Measurements from ENCODE around the gene TMPRSS13.
"Not testable (repeated sequence)": the region's sequence is repeated elsewhere in the genome, so short reads cannot be mapped to it uniquely, and the experiment has no call there.

TMPRSS13 gene

DNA sequence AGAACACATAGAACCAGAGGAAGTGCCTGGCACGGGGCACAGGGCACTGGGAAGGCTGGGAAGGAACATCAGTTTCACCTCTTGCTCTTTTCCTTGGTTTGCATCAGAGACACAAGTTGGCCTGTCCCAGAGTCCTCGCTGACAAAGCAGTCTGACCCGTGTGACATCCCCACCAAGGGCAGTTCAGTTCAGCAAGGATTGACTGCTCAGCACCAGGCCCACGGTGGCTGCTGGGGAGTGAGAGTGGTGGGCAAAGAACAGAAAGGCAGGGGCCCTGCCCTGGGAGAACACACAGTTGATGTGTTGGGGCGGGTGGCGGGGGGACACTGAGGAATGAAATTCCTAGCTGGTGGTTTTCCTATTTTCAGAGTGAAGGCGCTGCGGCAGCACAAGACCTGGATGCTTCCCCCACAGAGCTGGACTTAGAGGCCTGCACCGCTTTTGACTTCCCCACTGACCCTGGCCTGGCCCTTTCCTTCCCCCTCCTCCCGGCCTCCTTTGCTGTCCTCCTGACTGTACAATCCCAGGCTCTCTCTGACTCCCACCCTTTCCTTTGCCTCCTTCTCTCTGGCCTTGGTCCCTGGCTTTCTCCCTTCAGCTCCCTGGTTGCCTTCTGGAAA lies 2.2 kb upstream of the TMPRSS13 start:
- Histone ChIP-seq H3K9ac (ENCODE audit: low read depth in 1 of 2, low read length in 2 of 2) (no peak overlapping the region), H3K27me3 (ENCODE audit: control insufficient read depth in 1 of 2, insufficient read depth in 2 of 2, low read length in 2 of 2) (no peaks in the 10 kb centered on the region), H3K4me3 (ENCODE audit: low read depth in 1 of 2, low read length in 2 of 2) (no peak overlapping the region), H3K36me3 (ENCODE audit: control insufficient read depth in 1 of 2, insufficient read depth in 2 of 2, low read length in 2 of 2) (no peaks in the 10 kb centered on the region), H3K9me3 (ENCODE audit: control insufficient read depth in 1 of 2, low read length in 2 of 2) (no peaks in the 10 kb centered on the region), H3K27ac (ENCODE audit: low read depth, low read length) (no peak overlapping the region), H3K4me1 (ENCODE audit: control insufficient read depth in 1 of 2, insufficient read depth in 2 of 2, low read length in 2 of 2) (peaks cover 6 to 8% of the 10 kb centered on the region in 2 donors)

DNA sequence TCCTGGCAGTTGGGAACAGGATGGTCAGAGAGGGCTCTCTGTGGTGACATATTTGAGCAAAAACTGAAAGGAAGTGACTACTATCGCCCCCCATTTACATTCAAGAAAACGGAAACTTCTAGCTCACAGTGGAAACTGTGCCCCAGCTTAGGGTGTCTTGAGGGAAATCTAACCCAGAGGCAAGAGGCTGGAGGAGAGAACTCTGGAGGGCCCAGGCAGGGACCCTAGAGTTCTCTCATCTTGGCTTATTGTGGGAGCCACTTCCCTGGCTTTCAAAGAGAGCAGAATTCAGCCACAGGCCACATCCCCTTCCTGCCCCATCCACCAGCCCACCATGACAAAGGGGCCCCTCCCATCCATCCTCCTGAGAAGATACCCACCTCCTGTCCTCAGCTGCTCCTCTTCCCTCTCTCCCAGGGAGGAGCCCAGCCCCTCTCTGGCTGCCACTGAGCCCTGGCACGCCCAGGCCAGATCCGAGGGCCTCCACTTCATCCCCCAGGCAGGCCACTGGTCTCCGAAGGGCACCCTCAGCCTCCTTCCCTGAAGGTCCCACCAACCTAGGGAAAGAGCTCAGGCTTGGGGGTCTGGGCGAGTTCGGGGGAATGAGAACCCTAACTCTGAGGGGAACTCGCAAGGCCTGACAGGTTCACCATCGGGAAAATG lies 1.6 kb upstream of the TMPRSS13 start:
- Histone ChIP-seq H3K27me3 (ENCODE audit: control insufficient read depth in 1 of 2, insufficient read depth in 2 of 2, low read length in 2 of 2) (no peaks in the 10 kb centered on the region), H3K36me3 (ENCODE audit: control insufficient read depth in 1 of 2, insufficient read depth in 2 of 2, low read length in 2 of 2) (no peaks in the 10 kb centered on the region), H3K27ac (ENCODE audit: low read depth, low read length) (no peak overlapping the region), H3K9ac (ENCODE audit: low read depth in 1 of 2, low read length in 2 of 2) (no peak overlapping the region), H3K4me1 (ENCODE audit: control insufficient read depth in 1 of 2, insufficient read depth in 2 of 2, low read length in 2 of 2) (peaks cover 6 to 8% of the 10 kb centered on the region in 2 donors), H3K9me3 (ENCODE audit: control insufficient read depth in 1 of 2, low read length in 2 of 2) (no peaks in the 10 kb centered on the region), H3K4me3 (ENCODE audit: low read depth in 1 of 2, low read length in 2 of 2) (no peak overlapping the region)

DNA sequence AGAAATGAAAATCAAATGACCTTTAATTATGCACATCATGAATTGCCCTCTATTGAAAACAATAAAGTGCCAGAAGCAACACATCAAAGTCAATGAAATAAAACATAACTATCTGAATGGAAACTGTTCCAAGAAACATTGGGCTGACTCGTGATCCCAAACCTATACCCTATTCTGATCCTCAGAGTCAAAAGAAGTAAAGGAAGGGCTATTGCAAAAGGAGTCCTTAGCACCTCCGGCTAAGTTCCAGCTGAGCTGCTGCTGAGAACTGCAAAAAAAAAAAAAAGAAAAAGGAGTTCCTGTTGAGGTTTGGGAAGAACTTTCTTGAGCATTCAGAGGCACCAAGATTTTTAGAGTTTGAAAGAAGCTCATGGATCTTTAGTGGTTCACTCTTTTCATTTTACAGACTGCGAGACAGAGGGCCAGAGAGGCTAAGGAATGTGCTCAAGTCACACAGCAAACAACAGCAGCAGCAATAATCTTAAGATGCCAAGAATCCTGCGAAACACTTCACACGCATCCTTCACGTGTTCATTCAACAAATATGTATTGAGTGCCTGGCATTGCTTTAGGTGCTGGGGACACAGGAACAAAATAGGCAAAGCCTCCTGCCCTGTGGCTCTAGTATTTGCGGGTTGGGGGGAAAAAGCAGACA lies 841 bp upstream of the TMPRSS13 start:
- Histone ChIP-seq H3K27me3 (ENCODE audit: control insufficient read depth in 1 of 2, insufficient read depth in 2 of 2, low read length in 2 of 2) (no peaks in the 10 kb centered on the region), H3K9ac (ENCODE audit: low read depth in 1 of 2, low read length in 2 of 2) (no peak overlapping the region), H3K9me3 (ENCODE audit: control insufficient read depth in 1 of 2, low read length in 2 of 2) (no peaks in the 10 kb centered on the region), H3K27ac (ENCODE audit: low read depth, low read length) (no peak overlapping the region), H3K4me3 (ENCODE audit: low read depth in 1 of 2, low read length in 2 of 2) (no peak overlapping the region), H3K36me3 (ENCODE audit: control insufficient read depth in 1 of 2, insufficient read depth in 2 of 2, low read length in 2 of 2) (no peaks in the 10 kb centered on the region), H3K4me1 (ENCODE audit: control insufficient read depth in 1 of 2, insufficient read depth in 2 of 2, low read length in 2 of 2) (peaks cover 6 to 8% of the 10 kb centered on the region in 2 donors)

DNA sequence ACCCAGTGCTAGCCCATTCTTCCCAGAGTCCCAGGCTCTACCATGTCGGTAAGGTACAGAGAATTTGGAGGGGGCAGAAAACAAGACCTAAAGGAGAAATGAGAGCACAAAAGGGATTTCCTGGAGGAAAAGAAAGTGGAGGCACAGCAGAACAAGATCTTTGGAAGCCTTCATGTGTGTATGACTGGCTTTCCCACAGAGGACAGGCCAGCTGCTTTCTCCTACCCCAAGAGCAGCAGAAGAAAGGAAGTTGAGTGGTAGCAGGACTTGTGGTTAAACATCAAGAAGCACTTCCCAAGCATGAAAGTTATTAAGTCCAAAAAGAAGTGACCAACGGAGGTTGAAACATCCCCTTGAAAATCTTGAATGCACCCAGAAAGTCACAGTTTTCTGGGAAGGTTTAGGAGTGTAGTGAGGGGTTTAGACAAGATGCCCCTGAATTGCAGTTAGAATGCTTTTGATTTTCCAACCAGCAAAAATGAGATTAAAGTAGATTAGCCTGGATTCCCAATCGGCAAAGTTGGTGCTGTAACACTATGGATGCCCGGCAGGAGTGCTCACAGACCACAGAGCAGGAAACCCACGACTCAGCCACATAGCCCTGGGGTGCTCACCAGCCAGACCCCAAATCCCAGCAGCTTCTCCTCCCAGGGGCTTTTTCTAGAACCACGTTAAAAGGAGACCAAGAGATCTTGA lies 608 bp downstream of the TMPRSS13 start:
- Histone ChIP-seq H3K27ac (ENCODE audit: low read depth, low read length) (no peak overlapping the region), H3K4me3 (ENCODE audit: low read depth in 1 of 2, low read length in 2 of 2) (no peak overlapping the region)

DNA sequence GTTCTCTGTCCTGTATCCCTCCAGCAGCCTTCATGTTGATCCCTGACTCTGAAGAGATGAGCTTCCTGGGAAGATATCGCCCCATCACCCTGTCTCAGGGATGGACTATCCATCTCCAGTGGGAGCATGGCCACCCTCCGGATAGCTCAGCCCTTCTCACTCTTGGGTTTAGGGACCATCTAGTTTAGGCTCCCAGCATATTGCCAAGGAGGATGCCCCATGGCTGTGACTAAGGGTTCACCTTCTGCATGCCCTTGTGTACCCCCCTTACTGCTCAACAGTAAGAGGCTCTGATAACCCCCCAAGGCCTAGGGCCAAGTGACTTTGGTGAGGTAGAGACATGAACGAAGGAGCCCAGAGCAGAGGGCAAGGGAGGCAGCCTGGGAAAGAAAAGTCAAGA lies 1.3 kb downstream of the TMPRSS13 start:
- Histone ChIP-seq H3K36me3 (ENCODE audit: control insufficient read depth in 1 of 2, insufficient read depth in 2 of 2, low read length in 2 of 2) (no peaks in the 10 kb centered on the region), H3K27me3 (ENCODE audit: control insufficient read depth in 1 of 2, insufficient read depth in 2 of 2, low read length in 2 of 2) (no peaks in the 10 kb centered on the region), H3K4me3 (ENCODE audit: low read depth in 1 of 2, low read length in 2 of 2) (no peak overlapping the region), H3K27ac (ENCODE audit: low read depth, low read length) (no peak overlapping the region), H3K4me1 (ENCODE audit: control insufficient read depth in 1 of 2, insufficient read depth in 2 of 2, low read length in 2 of 2) (peaks cover 6 to 8% of the 10 kb centered on the region in 2 donors), H3K9ac (ENCODE audit: low read depth in 1 of 2, low read length in 2 of 2) (no peak overlapping the region), H3K9me3 (ENCODE audit: control insufficient read depth in 1 of 2, low read length in 2 of 2) (no peaks in the 10 kb centered on the region)

More for the DNA sequence above, 608 bp downstream of the TMPRSS13 start:
- peaks cover 6 to 8% of the 10 kb centered on the region in 2 donors for H3K4me1 ChIP-seq (ENCODE audit: control insufficient read depth in 1 of 2, insufficient read depth in 2 of 2, low read length in 2 of 2)
- no peak overlapping the region for H3K9ac ChIP-seq (ENCODE audit: low read depth in 1 of 2, low read length in 2 of 2)
- H3K36me3 ChIP-seq (ENCODE audit: control insufficient read depth in 1 of 2, insufficient read depth in 2 of 2, low read length in 2 of 2): no peaks in the 10 kb centered on the region
- H3K27me3 ChIP-seq (ENCODE audit: control insufficient read depth in 1 of 2, insufficient read depth in 2 of 2, low read length in 2 of 2): no peaks in the 10 kb centered on the region
- H3K9me3 ChIP-seq (ENCODE audit: control insufficient read depth in 1 of 2, low read length in 2 of 2): no peaks in the 10 kb centered on the region

DNA sequence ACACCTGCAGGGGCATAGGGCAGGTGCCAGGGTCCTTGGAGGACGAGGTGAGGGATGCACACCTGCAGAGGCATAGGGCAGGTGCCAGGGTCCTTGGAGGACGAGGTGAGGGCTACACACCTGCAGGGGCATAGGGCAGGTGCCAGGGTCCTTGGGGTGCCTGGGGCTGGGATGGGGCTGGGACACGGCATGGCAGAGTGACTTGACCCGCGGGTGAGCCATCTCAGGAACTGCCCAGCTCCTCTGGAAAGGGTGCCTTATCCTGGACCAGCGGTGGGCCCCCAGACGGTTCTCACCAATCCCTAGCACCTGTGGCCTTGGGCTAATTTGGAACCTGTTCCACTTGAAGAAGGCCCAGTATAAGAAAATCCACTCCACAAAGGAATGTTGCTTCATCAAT lies 3.0 kb downstream of the TMPRSS13 start:
- not testable (repeated sequence) for H3K4me1 ChIP-seq (ENCODE audit: control insufficient read depth in 1 of 2, insufficient read depth in 2 of 2, low read length in 2 of 2)

DNA sequence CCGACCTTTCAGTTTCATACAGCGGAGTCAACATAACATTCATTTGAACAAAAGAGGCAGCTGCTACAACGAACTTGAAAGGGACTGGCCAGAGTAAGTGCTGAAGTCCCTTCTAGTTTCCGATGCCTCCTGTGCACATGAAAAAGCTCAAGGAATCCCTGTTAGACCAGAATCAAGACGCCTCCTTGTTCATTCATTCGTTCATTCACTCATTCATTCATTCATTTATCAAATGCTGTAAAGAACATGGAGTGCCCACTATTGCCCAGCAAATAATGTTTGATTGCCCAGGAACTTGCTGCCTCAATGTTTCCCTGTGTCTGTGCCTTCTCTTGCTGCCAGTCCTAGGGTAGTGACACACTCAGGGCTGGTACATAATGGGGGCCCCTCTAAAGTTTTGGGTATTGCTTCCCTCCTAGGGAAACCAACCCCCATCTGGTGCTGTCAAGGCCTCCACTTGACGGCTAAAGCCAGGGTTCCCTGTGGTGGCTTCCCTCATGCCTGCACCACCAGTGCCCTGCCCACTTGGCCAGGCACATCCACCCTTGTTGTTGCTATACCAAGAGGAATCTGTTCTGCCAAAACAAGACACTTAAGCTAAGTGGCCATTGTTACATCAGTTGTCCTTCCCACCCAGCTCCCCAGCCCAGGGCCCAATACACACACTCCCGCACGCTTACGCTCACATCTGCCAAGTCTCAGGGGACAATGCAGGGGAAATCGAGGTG lies 3.8 kb downstream of the TMPRSS13 start:
- Histone ChIP-seq H3K27me3 (ENCODE audit: control insufficient read depth in 1 of 2, insufficient read depth in 2 of 2, low read length in 2 of 2) (no peaks in the 10 kb centered on the region), H3K9ac (ENCODE audit: low read depth in 1 of 2, low read length in 2 of 2) (no peak overlapping the region), H3K27ac (ENCODE audit: low read depth, low read length) (no peak overlapping the region), H3K4me1 (ENCODE audit: control insufficient read depth in 1 of 2, insufficient read depth in 2 of 2, low read length in 2 of 2) (peaks cover 6 to 8% of the 10 kb centered on the region in 2 donors), H3K36me3 (ENCODE audit: control insufficient read depth in 1 of 2, insufficient read depth in 2 of 2, low read length in 2 of 2) (no peaks in the 10 kb centered on the region), H3K4me3 (ENCODE audit: low read depth in 1 of 2, low read length in 2 of 2) (no peak overlapping the region), H3K9me3 (ENCODE audit: control insufficient read depth in 1 of 2, low read length in 2 of 2) (no peaks in the 10 kb centered on the region)

More for the DNA sequence above, 3.0 kb downstream of the TMPRSS13 start:
- not testable (repeated sequence) for H3K4me3 ChIP-seq (ENCODE audit: low read depth in 1 of 2, low read length in 2 of 2); H3K9ac ChIP-seq (ENCODE audit: low read depth in 1 of 2, low read length in 2 of 2); H3K27me3 ChIP-seq (ENCODE audit: control insufficient read depth in 1 of 2, insufficient read depth in 2 of 2, low read length in 2 of 2); H3K9me3 ChIP-seq (ENCODE audit: control insufficient read depth in 1 of 2, low read length in 2 of 2); H3K36me3 ChIP-seq (ENCODE audit: control insufficient read depth in 1 of 2, insufficient read depth in 2 of 2, low read length in 2 of 2); H3K27ac ChIP-seq (ENCODE audit: low read depth, low read length)

DNA sequence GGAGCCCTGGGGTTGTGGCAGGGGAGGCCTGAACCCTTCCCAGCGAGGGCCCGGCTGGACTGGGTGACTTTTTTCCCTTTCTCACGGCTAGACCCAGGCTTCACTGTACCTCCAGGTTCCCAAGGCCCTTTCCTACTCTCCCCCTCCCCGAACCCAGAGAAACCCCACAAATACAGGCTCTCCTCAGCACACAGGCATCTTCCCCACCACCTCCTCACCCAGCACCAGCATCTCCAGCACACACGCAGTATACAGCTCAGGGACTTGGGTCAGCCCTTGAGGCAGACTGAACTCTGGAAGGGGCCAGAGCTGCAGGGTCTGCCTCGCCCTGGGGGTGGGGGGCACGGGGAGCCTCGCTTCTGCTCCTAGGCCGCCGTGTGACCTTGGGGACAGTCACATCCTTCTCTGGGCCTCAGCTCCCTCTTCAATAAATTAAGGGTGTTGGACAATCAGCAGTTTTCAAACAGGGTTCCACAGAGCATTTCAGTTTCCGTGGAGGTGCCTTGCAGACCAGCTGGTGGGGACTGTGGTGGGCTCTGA lies 4.5 kb downstream of the TMPRSS13 start:
- Histone ChIP-seq H3K4me3 (ENCODE audit: low read depth in 1 of 2, low read length in 2 of 2) (no peak overlapping the region), H3K9me3 (ENCODE audit: control insufficient read depth in 1 of 2, low read length in 2 of 2) (no peaks in the 10 kb centered on the region), H3K27ac (ENCODE audit: low read depth, low read length) (no peak overlapping the region), H3K36me3 (ENCODE audit: control insufficient read depth in 1 of 2, insufficient read depth in 2 of 2, low read length in 2 of 2) (no peaks in the 10 kb centered on the region), H3K4me1 (ENCODE audit: control insufficient read depth in 1 of 2, insufficient read depth in 2 of 2, low read length in 2 of 2) (peaks cover 6 to 7% of the 10 kb centered on the region in 2 donors), H3K9ac (ENCODE audit: low read depth in 1 of 2, low read length in 2 of 2) (no peak overlapping the region), H3K27me3 (ENCODE audit: control insufficient read depth in 1 of 2, insufficient read depth in 2 of 2, low read length in 2 of 2) (no peaks in the 10 kb centered on the region)

DNA sequence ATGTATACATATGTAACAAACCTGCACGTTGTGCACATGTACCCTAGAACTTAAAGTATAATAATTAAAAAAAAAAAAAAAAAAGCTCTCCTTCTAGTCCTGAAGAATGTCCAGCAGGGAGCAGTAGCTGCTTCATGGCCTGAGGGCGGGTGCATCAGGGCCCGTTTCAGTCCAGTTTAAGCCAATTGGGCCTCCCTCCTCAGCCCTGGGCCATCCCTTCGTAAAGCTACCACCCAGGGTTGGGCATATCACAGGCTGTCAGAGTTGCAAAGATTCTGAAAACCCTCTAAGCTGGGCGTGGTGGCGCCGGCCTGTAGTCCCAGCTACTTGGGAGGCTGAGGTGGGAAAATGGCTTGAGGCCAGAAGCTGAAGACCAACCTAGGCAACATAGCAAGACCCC lies 5.4 kb downstream of the TMPRSS13 start:
- Histone ChIP-seq H3K9ac (ENCODE audit: low read depth in 1 of 2, low read length in 2 of 2) (no peak overlapping the region), H3K4me3 (ENCODE audit: low read depth in 1 of 2, low read length in 2 of 2) (no peak overlapping the region), H3K27me3 (ENCODE audit: control insufficient read depth in 1 of 2, insufficient read depth in 2 of 2, low read length in 2 of 2) (no peaks in the 10 kb centered on the region), H3K4me1 (ENCODE audit: control insufficient read depth in 1 of 2, insufficient read depth in 2 of 2, low read length in 2 of 2) (peaks cover 2 to 5% of the 10 kb centered on the region in 2 donors), H3K27ac (ENCODE audit: low read depth, low read length) (no peak overlapping the region), H3K36me3 (ENCODE audit: control insufficient read depth in 1 of 2, insufficient read depth in 2 of 2, low read length in 2 of 2) (no peaks in the 10 kb centered on the region), H3K9me3 (ENCODE audit: control insufficient read depth in 1 of 2, low read length in 2 of 2) (no peaks in the 10 kb centered on the region)

Data from duodenal mucosa (tissue), 2 donors.